Measurements from ENCODE around the gene BCAS3. TPM values are rescaled to one million over a fixed set of nuclear protein-coding genes. Genes with fewer than 3 reads are reported as not detected.
"Not testable (repeated sequence)": the region's sequence is repeated elsewhere in the genome, so short reads cannot be mapped to it uniquely, and the experiment has no call there.

Gene BCAS3
- total RNA-seq, 1 donor from 2014 or later = 64.9 TPM

GRCh38 chr17:60749708-60750107 is 72.1 kb downstream of the BCAS3 start:
- H3K36me3 Mint-ChIP-seq = peaks cover 8% of the 10 kb centered on the region
- H3K4me1 Mint-ChIP-seq = peaks cover 22% of the 10 kb centered on the region
- no peak for TF ChIP-seq CTCF (IDR thresholded peaks at IDR 0.05; ENCODE audit: unreplicated experiment)
- no peak overlapping the region for H3K4me3 Mint-ChIP-seq
- no peaks in the 10 kb centered on the region for H3K27me3 Mint-ChIP-seq (ENCODE audit: low read depth)
- H3K27ac Mint-ChIP-seq = no peak overlapping the region
- no peak for DNase-seq (ENCODE audit: low spot score in 2 of 2, unreplicated experiment in 2 of 2)
- peaks cover 9% of the 10 kb centered on the region for H3K9me3 Mint-ChIP-seq

GRCh38 chr17:60750640-60751039 is 73.0 kb downstream of the BCAS3 start:
- peaks cover 18% of the 10 kb centered on the region for H3K4me1 Mint-ChIP-seq

GRCh38 chr17:60751884-60752283 is 74.2 kb downstream of the BCAS3 start:
- DNase-seq (ENCODE audit: low spot score in 2 of 2, unreplicated experiment in 2 of 2) = no peak
- Mint-ChIP-seq H3K27me3 (ENCODE audit: low read depth) (no peaks in the 10 kb centered on the region), H3K4me3 (no peak overlapping the region), H3K36me3 (peaks cover 8% of the 10 kb centered on the region), H3K27ac (no peak overlapping the region), H3K9me3 (peaks cover 9% of the 10 kb centered on the region), H3K4me1 (peaks cover 12% of the 10 kb centered on the region)
- TF ChIP-seq CTCF (IDR thresholded peaks at IDR 0.05; ENCODE audit: unreplicated experiment) = no peak

More at GRCh38 chr17:60750640-60751039, 73.0 kb downstream of the BCAS3 start:
- Mint-ChIP-seq H3K27ac (no peak overlapping the region), H3K9me3 (peaks cover 9% of the 10 kb centered on the region), H3K4me3 (no peak overlapping the region), H3K36me3 (peaks cover 8% of the 10 kb centered on the region), H3K27me3 (ENCODE audit: low read depth) (no peaks in the 10 kb centered on the region)
- TF ChIP-seq CTCF (IDR thresholded peaks at IDR 0.05; ENCODE audit: unreplicated experiment) = no peak
- no peak for DNase-seq (ENCODE audit: low spot score in 2 of 2, unreplicated experiment in 2 of 2)

- H3K9me3 Mint-ChIP-seq = peaks cover 9% of the 10 kb centered on the region
- no peak for TF ChIP-seq CTCF (IDR thresholded peaks at IDR 0.05; ENCODE audit: unreplicated experiment)
- no peak overlapping the region for H3K4me3 Mint-ChIP-seq
- no peaks in the 10 kb centered on the region for H3K27me3 Mint-ChIP-seq (ENCODE audit: low read depth)
- H3K36me3 Mint-ChIP-seq = peaks cover 8% of the 10 kb centered on the region
- H3K27ac Mint-ChIP-seq = no peak overlapping the region
- peaks cover 6% of the 10 kb centered on the region for H3K4me1 Mint-ChIP-seq
- no peak for DNase-seq (ENCODE audit: low spot score in 2 of 2, unreplicated experiment in 2 of 2)
Observed at GRCh38 chr17:60752873-60753577, 75.4 kb downstream of the BCAS3 start.

GRCh38 chr17:60754057-60754604 is 76.5 kb downstream of the BCAS3 start:
- peaks cover 10% of the 10 kb centered on the region for H3K36me3 Mint-ChIP-seq
- TF ChIP-seq CTCF (IDR thresholded peaks at IDR 0.05; ENCODE audit: unreplicated experiment) = no peak
- peaks cover 11% of the 10 kb centered on the region for H3K9me3 Mint-ChIP-seq
- no peak overlapping the region for H3K4me3 Mint-ChIP-seq
- no peak overlapping the region for H3K27ac Mint-ChIP-seq
- H3K4me1 Mint-ChIP-seq = peaks cover under 1% of the 10 kb centered on the region
- DNase-seq (ENCODE audit: low spot score in 2 of 2, unreplicated experiment in 2 of 2) = no peak
- no peaks in the 10 kb centered on the region for H3K27me3 Mint-ChIP-seq (ENCODE audit: low read depth)

- not testable (repeated sequence) for DNase-seq (ENCODE audit: low spot score in 2 of 2, unreplicated experiment in 2 of 2); H3K4me1 Mint-ChIP-seq; H3K27me3 Mint-ChIP-seq (ENCODE audit: low read depth); H3K27ac Mint-ChIP-seq; H3K4me3 Mint-ChIP-seq
- Mint-ChIP-seq H3K9me3 (peaks cover 21% of the 10 kb centered on the region), H3K36me3 (peaks cover 19% of the 10 kb centered on the region)
Observed at GRCh38 chr17:60756798-60757197, 79.1 kb downstream of the BCAS3 start.
